ENCODE results near the gene FTSJ1. TPM values are rescaled to one million over a fixed set of nuclear protein-coding genes. Genes with fewer than 3 reads are reported as not detected.

The FTSJ1 gene
- total and polyA plus RNA-seq, 8 donors: 19.6 to 92.8 (median 39.0) TPM

GRCh38 chrX:48465336-48465933 lies 10.6 kb upstream of the FTSJ1 start:
- Histone ChIP-seq H3K9me3 (no peaks in the 10 kb centered on the region), H3K4me3 (no peak overlapping the region), H3K4me1 (peaks cover 0 to 8% (median 4%) of the 10 kb centered on the region in 4 donors), H3K36me3 (no peaks in the 10 kb centered on the region), H3K27ac (peak overlapping the region in 2 of 5 donors; percentile 17 to 21), H3K27me3 (no peaks in the 10 kb centered on the region)
- peak in 1 of 2 donors; percentile 50 for DNase-seq
- TF ChIP-seq EP300 (IDR thresholded peaks at IDR 0.05): no peak
- no peak for TF ChIP-seq POLR2A (IDR thresholded peaks at IDR 0.05)
- TF ChIP-seq CTCF (IDR thresholded peaks at IDR 0.05): no peak
- no peak for TF ChIP-seq POLR2AphosphoS5 (IDR thresholded peaks at IDR 0.05)
- intact Hi-C loops (cut with DNase I; ENCODE audit: low total_unique reads): no loop called here
- WGBS, 5 donors: 46 to 72% (median 60%) methylated on average over 7 to 10 of the region's 10 CpGs

- no peak overlapping the region for H3K27ac ChIP-seq
- H3K4me1 ChIP-seq: peaks cover 0 to 8% (median 4%) of the 10 kb centered on the region in 4 donors
- intact Hi-C loops (cut with DNase I; ENCODE audit: low total_unique reads): no loop called here
- TF ChIP-seq POLR2AphosphoS5 (IDR thresholded peaks at IDR 0.05) (no peak), EP300 (IDR thresholded peaks at IDR 0.05) (no peak), CTCF (IDR thresholded peaks at IDR 0.05) (no peak)
- no peaks in the 10 kb centered on the region for H3K36me3 ChIP-seq
- 76 to 94% (median 89%) methylated on average over 3 to 10 of the region's 10 CpGs for WGBS, 5 donors
- no peak for DNase-seq
- H3K27me3 ChIP-seq: no peaks in the 10 kb centered on the region
- no peaks in the 10 kb centered on the region for H3K9me3 ChIP-seq
- peak overlapping the region in 1 of 4 donors; percentile 44 for H3K4me3 ChIP-seq
These were observed 9.3 kb upstream of the FTSJ1 start for GRCh38 chrX:48466696-48467095.

- intact Hi-C loops (cut with DNase I; ENCODE audit: low total_unique reads): no loop called here
- DNase-seq: peak in 1 of 2 donors; percentile 54
- TF ChIP-seq POLR2AphosphoS5 (IDR thresholded peaks at IDR 0.05) (no peak), POLR2A (IDR thresholded peaks at IDR 0.05) (no peak), CTCF (IDR thresholded peaks at IDR 0.05) (no peak), EP300 (IDR thresholded peaks at IDR 0.05) (no peak)
- no peaks in the 10 kb centered on the region for H3K27me3 ChIP-seq
- H3K4me3 ChIP-seq: peak overlapping the region; percentile 29 to 44 (median 32)
- H3K4me1 ChIP-seq: peaks cover 0 to 8% (median 4%) of the 10 kb centered on the region in 4 donors
- H3K9me3 ChIP-seq: no peaks in the 10 kb centered on the region
- peak overlapping the region in 1 of 5 donors; percentile 22 for H3K27ac ChIP-seq
- H3K36me3 ChIP-seq: no peaks in the 10 kb centered on the region
- 30 to 51% (median 44%) methylated on average over 10 of the region's 10 CpGs for WGBS, 5 donors
These were observed 8.7 kb upstream of the FTSJ1 start for GRCh38 chrX:48467281-48467761.

- no peak for TF ChIP-seq POLR2AphosphoS5 (IDR thresholded peaks at IDR 0.05)
- TF ChIP-seq POLR2A (IDR thresholded peaks at IDR 0.05): no peak
- TF ChIP-seq EP300 (IDR thresholded peaks at IDR 0.05): no peak
- TF ChIP-seq CTCF (IDR thresholded peaks at IDR 0.05): no peak
- Histone ChIP-seq H3K4me1 (peaks cover 0 to 8% (median 4%) of the 10 kb centered on the region in 4 donors), H3K36me3 (no peaks in the 10 kb centered on the region), H3K27me3 (no peaks in the 10 kb centered on the region), H3K27ac (no peak overlapping the region), H3K9me3 (no peaks in the 10 kb centered on the region), H3K4me3 (peak overlapping the region; percentile 29 to 44 (median 32))
- DNase-seq: peak; percentile 43 to 53
- 0 to 42% (median 5%) methylated on average over 3 to 18 of the region's 18 CpGs for WGBS, 5 donors
- intact Hi-C loops (cut with DNase I; ENCODE audit: low total_unique reads): no loop called here
These were observed 7.7 kb upstream of the FTSJ1 start for GRCh38 chrX:48468247-48468671.

All from stomach (tissue), 9 donors.